Measurements from ENCODE around the gene TIMM22.
A peak's percentile ranks its signal among the peaks of the same experiment; 100 is the strongest.

The TIMM22 gene

GRCh38 chr17:1013729-1014090, 16.8 kb downstream of the TIMM22 start:
- H3K4me1 ChIP-seq (ENCODE audit: insufficient read depth, insufficient read length) = peaks cover 1% of the 10 kb centered on the region
- no peak overlapping the region for H3K4me3 ChIP-seq (ENCODE audit: insufficient read length, low read depth)
- no peak overlapping the region for H3K9ac ChIP-seq (ENCODE audit: insufficient read length, low read depth)
- H3K9me3 ChIP-seq (ENCODE audit: insufficient read depth, low read length) = no peaks in the 10 kb centered on the region
- H3K27me3 ChIP-seq (ENCODE audit: insufficient read depth, insufficient read length) = no peaks in the 10 kb centered on the region
- H3K36me3 ChIP-seq (ENCODE audit: insufficient read depth, insufficient read length, low read length) = peaks cover 30% of the 10 kb centered on the region
- TF ChIP-seq YY1 (IDR thresholded peaks at IDR 0.05; ENCODE audit: insufficient read depth, insufficient read length) (no peak), ZNF274 (IDR thresholded peaks at IDR 0.05; ENCODE audit: low read depth, low read length) (no peak), SUZ12 (IDR thresholded peaks at IDR 0.05; ENCODE audit: extremely low read depth, insufficient read depth, insufficient read length) (no peak)
- no peak for DNase-seq (ENCODE audit: low read depth, low spot score)

GRCh38 chr17:1018547-1018946, 21.6 kb downstream of the TIMM22 start:
- H3K4me1 ChIP-seq (ENCODE audit: insufficient read depth, insufficient read length) = peaks cover 7% of the 10 kb centered on the region
- H3K9me3 ChIP-seq (ENCODE audit: insufficient read depth, low read length) = no peaks in the 10 kb centered on the region
- no peaks in the 10 kb centered on the region for H3K27me3 ChIP-seq (ENCODE audit: insufficient read depth, insufficient read length)
- no peaks in the 10 kb centered on the region for H3K36me3 ChIP-seq (ENCODE audit: insufficient read depth, insufficient read length, low read length)
- H3K4me3 ChIP-seq (ENCODE audit: insufficient read length, low read depth) = no peak overlapping the region
- no peak for DNase-seq (ENCODE audit: low read depth, low spot score)
- TF ChIP-seq SUZ12 (IDR thresholded peaks at IDR 0.05; ENCODE audit: extremely low read depth, insufficient read depth, insufficient read length) (no peak), ZNF274 (IDR thresholded peaks at IDR 0.05; ENCODE audit: low read depth, low read length) (no peak), YY1 (IDR thresholded peaks at IDR 0.05; ENCODE audit: insufficient read depth, insufficient read length) (no peak)
- no peak overlapping the region for H3K9ac ChIP-seq (ENCODE audit: insufficient read length, low read depth)

GRCh38 chr17:1019451-1019850, 22.5 kb downstream of the TIMM22 start:
- Histone ChIP-seq H3K4me1 (ENCODE audit: insufficient read depth, insufficient read length) (peaks cover 9% of the 10 kb centered on the region), H3K9ac (ENCODE audit: insufficient read length, low read depth) (no peak overlapping the region), H3K27me3 (ENCODE audit: insufficient read depth, insufficient read length) (no peaks in the 10 kb centered on the region), H3K36me3 (ENCODE audit: insufficient read depth, insufficient read length, low read length) (no peaks in the 10 kb centered on the region), H3K4me3 (ENCODE audit: insufficient read length, low read depth) (no peak overlapping the region), H3K9me3 (ENCODE audit: insufficient read depth, low read length) (no peaks in the 10 kb centered on the region)
- TF ChIP-seq YY1 (IDR thresholded peaks at IDR 0.05; ENCODE audit: insufficient read depth, insufficient read length) = no peak
- TF ChIP-seq ZNF274 (IDR thresholded peaks at IDR 0.05; ENCODE audit: low read depth, low read length) = no peak
- no peak for TF ChIP-seq SUZ12 (IDR thresholded peaks at IDR 0.05; ENCODE audit: extremely low read depth, insufficient read depth, insufficient read length)
- no peak for DNase-seq (ENCODE audit: low read depth, low spot score)

- H3K27me3 ChIP-seq (ENCODE audit: insufficient read depth, insufficient read length) = no peaks in the 10 kb centered on the region
- H3K9ac ChIP-seq (ENCODE audit: insufficient read length, low read depth) = no peak overlapping the region
- no peaks in the 10 kb centered on the region for H3K36me3 ChIP-seq (ENCODE audit: insufficient read depth, insufficient read length, low read length)
- no peak for DNase-seq (ENCODE audit: low read depth, low spot score)
- TF ChIP-seq ZNF274 (IDR thresholded peaks at IDR 0.05; ENCODE audit: low read depth, low read length) (no peak), SUZ12 (IDR thresholded peaks at IDR 0.05; ENCODE audit: extremely low read depth, insufficient read depth, insufficient read length) (no peak), YY1 (IDR thresholded peaks at IDR 0.05; ENCODE audit: insufficient read depth, insufficient read length) (no peak)
- peaks cover 9% of the 10 kb centered on the region for H3K4me1 ChIP-seq (ENCODE audit: insufficient read depth, insufficient read length)
- H3K9me3 ChIP-seq (ENCODE audit: insufficient read depth, low read length) = no peaks in the 10 kb centered on the region
- H3K4me3 ChIP-seq (ENCODE audit: insufficient read length, low read depth) = no peak overlapping the region
Measured at GRCh38 chr17:1021147-1021546, 24.2 kb downstream of the TIMM22 start.

GRCh38 chr17:1022278-1023024, 25.5 kb downstream of the TIMM22 start:
- no peak for DNase-seq (ENCODE audit: low read depth, low spot score)
- Histone ChIP-seq H3K9ac (ENCODE audit: insufficient read length, low read depth) (no peak overlapping the region), H3K4me3 (ENCODE audit: insufficient read length, low read depth) (no peak overlapping the region), H3K27me3 (ENCODE audit: insufficient read depth, insufficient read length) (no peaks in the 10 kb centered on the region), H3K36me3 (ENCODE audit: insufficient read depth, insufficient read length, low read length) (peaks cover 3% of the 10 kb centered on the region), H3K4me1 (ENCODE audit: insufficient read depth, insufficient read length) (peaks cover 9% of the 10 kb centered on the region), H3K9me3 (ENCODE audit: insufficient read depth, low read length) (no peaks in the 10 kb centered on the region)
- TF ChIP-seq ZNF274 (IDR thresholded peaks at IDR 0.05; ENCODE audit: low read depth, low read length) (no peak), SUZ12 (IDR thresholded peaks at IDR 0.05; ENCODE audit: extremely low read depth, insufficient read depth, insufficient read length) (no peak), YY1 (IDR thresholded peaks at IDR 0.05; ENCODE audit: insufficient read depth, insufficient read length) (no peak)

GRCh38 chr17:1024076-1024475, 27.1 kb downstream of the TIMM22 start:
- peaks cover 7% of the 10 kb centered on the region for H3K4me1 ChIP-seq (ENCODE audit: insufficient read depth, insufficient read length)
- peak overlapping the region; percentile 10 for H3K9ac ChIP-seq (ENCODE audit: insufficient read length, low read depth)
- no peak for TF ChIP-seq SUZ12 (IDR thresholded peaks at IDR 0.05; ENCODE audit: extremely low read depth, insufficient read depth, insufficient read length)
- no peak for TF ChIP-seq YY1 (IDR thresholded peaks at IDR 0.05; ENCODE audit: insufficient read depth, insufficient read length)
- no peak for TF ChIP-seq ZNF274 (IDR thresholded peaks at IDR 0.05; ENCODE audit: low read depth, low read length)
- no peak for DNase-seq (ENCODE audit: low read depth, low spot score)
- no peaks in the 10 kb centered on the region for H3K9me3 ChIP-seq (ENCODE audit: insufficient read depth, low read length)
- H3K4me3 ChIP-seq (ENCODE audit: insufficient read length, low read depth) = no peak overlapping the region
- peaks cover 3% of the 10 kb centered on the region for H3K36me3 ChIP-seq (ENCODE audit: insufficient read depth, insufficient read length, low read length)
- no peaks in the 10 kb centered on the region for H3K27me3 ChIP-seq (ENCODE audit: insufficient read depth, insufficient read length)

- DNase-seq (ENCODE audit: low read depth, low spot score) = no peak
- Histone ChIP-seq H3K9ac (ENCODE audit: insufficient read length, low read depth) (no peak overlapping the region), H3K4me3 (ENCODE audit: insufficient read length, low read depth) (no peak overlapping the region), H3K27me3 (ENCODE audit: insufficient read depth, insufficient read length) (no peaks in the 10 kb centered on the region), H3K4me1 (ENCODE audit: insufficient read depth, insufficient read length) (peaks cover 4% of the 10 kb centered on the region), H3K36me3 (ENCODE audit: insufficient read depth, insufficient read length, low read length) (peaks cover 3% of the 10 kb centered on the region), H3K9me3 (ENCODE audit: insufficient read depth, low read length) (no peaks in the 10 kb centered on the region)
- TF ChIP-seq YY1 (IDR thresholded peaks at IDR 0.05; ENCODE audit: insufficient read depth, insufficient read length) (no peak), ZNF274 (IDR thresholded peaks at IDR 0.05; ENCODE audit: low read depth, low read length) (no peak), SUZ12 (IDR thresholded peaks at IDR 0.05; ENCODE audit: extremely low read depth, insufficient read depth, insufficient read length) (no peak)
Measured at GRCh38 chr17:1025733-1026598, 29.0 kb downstream of the TIMM22 start.

Data from NT2/D1 (cell line).